ENCODE measurements around the gene SLC35F6.

The SLC35F6 gene

GRCh38 chr2:26764078-26764887, at the start of gene SLC35F6:
Gene SLC35F6, plus strand, starts transcription at chr2:26764284. Its CDS starts 66 bp downstream, at chr2:26764350.
- peak; percentile 79 for DNase-seq (ENCODE audit: low spot score)

- DNase-seq (ENCODE audit: low spot score): no peak
Measured at GRCh38 chr2:26715528-26716270, 48.4 kb upstream of the SLC35F6 start.

- no peak for DNase-seq (ENCODE audit: low spot score)
Measured at GRCh38 chr2:26716340-26716739, 47.7 kb upstream of the SLC35F6 start.

DNA sequence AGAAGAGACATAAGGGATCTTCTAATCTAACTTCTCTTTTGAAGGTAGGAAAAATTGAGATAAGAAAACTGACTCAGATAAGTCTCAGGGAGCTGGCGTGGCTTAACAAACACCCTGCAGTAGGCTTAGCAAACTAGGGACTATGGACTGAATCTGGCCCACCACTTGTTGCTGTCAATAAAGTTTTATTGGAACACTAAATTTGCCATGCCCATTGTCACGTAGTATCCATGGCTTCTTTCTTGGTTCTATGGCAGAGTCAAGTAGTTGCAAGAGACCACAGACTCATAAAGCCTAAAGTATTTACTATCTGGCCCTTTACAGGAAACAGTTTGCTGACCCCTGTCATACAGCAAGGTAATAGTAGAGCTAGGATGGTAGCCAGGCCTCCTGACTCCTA, 47.3 kb upstream of the SLC35F6 start:
- DNase-seq (ENCODE audit: low spot score): no peak

DNA sequence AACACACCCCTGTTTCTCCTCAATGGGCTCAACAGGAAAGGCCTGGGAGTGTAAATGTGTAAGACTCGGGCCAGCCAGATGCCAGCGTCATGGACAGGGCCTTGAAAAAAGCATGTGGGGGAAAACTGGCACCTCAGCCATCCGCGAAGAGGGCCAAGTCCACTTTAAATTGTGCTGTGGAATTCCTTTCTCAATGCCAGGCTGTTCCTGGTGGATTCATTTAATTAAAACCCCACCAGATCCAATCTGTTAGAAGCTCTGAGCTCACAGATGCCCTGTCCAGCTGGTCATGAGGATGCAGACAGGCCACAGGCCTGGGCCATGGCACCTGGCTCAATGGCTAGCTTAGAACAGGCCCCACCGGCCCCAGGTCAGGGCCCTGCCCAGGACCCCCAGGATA, 46.7 kb upstream of the SLC35F6 start:
- DNase-seq (ENCODE audit: low spot score): peak; percentile 85

- DNase-seq (ENCODE audit: low spot score): no peak
Measured at GRCh38 chr2:26718949-26719686, 45.0 kb upstream of the SLC35F6 start.

- peak; percentile 50 for DNase-seq (ENCODE audit: low spot score)
Measured at GRCh38 chr2:26720322-26721114, 43.6 kb upstream of the SLC35F6 start.

GRCh38 chr2:26721115-26722032, 42.7 kb upstream of the SLC35F6 start:
- DNase-seq (ENCODE audit: low spot score): no peak

GRCh38 chr2:26722328-26722727, 41.8 kb upstream of the SLC35F6 start:
- no peak for DNase-seq (ENCODE audit: low spot score)

GRCh38 chr2:26722911-26723310, 41.2 kb upstream of the SLC35F6 start:
- DNase-seq (ENCODE audit: low spot score): no peak

DNA sequence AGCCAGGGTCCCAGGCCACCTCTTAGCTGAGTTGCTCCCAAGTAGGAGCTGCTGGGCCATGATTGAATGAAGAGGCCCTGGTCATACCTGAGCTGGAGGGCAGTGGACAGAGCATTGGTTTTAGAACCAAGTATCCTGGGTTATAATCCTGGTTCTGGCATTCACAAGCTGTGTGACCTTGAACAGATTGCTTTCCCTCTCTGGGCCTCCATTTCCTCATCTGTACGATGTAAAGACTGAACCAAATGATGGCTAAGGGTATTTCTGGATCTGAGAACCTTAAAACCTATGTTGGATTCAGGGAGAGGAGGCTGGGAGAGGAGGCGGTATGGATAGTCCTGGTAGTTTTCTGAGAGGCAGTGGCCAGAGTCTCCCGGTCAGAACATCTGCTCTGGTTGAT, 40.6 kb upstream of the SLC35F6 start:
- no peak for DNase-seq (ENCODE audit: low spot score)

DNA sequence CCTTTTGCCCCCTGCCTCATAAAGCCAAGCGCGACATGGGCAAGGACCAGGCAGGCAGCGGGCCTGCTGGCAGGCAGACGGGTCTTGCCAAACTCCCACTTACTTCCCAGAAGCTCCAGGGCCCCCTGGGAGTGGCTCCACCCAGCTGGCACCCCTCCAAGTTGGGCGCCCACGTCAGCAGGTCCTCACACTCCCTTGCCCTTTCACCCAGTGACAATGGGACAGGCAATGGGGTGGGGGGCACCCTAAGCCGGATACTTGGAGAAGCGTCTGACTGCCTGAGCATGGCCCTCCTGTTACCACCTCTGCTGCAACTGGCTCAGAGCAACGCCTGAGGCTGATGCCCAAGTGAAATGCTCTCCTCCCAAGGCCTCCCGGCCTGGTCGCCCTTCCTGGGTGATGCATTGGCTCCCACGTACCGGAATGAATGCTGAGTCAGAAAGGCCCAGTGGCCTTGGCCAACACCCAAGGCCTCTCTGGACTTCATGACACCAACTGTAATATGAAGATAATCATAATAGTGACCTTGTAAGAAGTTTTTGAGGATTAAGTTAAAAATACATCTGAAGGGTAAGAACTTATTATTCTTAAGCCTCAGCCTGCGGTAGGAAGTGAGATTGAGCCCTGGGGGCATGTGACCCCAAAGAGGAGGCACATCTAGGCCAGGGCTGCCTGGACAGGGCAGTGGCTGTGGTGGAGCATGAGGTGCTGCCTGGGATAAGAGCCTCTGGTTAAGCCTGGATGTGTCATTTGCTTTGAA, 39.9 kb upstream of the SLC35F6 start:
- DNase-seq (ENCODE audit: low spot score): no peak

DNA sequence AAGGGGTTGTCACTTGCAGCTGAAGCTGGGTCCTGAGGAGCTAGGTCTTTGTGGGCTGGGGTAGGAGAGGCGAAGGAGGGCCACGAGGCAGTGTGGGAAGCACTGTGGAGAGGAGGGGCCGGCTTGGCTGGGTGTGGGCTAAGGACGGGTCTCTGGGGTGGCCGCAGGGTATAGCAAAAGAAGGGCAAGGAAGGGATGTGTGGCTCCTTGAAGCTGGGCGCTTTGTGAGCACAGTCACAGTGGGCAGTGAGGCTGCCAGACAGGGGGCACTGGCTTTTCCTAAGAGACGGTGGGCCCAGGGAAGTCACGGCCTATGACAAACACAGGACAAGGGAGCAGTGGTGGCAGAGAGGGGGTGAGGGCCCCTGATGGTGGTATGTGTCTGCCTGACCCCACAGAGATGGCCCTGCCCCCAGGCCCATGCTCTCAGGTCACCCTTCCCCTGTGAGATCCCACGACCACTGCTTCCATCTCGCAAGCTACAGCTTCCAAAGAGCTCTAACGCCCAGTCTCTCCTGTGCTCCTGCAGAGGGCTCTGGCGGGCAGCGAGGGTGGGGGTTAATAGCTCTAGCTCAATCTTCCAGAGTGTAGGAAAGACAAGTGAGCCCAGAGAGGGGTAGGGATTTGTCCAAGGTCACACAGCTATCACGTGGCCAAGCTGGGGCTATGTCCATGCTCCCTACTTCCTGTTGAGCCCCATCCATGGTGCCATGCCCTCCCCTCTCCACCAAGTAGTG, 39.1 kb upstream of the SLC35F6 start:
- no peak for DNase-seq (ENCODE audit: low spot score)

GRCh38 chr2:26725521-26725820, 38.6 kb upstream of the SLC35F6 start:
- DNase-seq (ENCODE audit: low spot score): no peak

DNA sequence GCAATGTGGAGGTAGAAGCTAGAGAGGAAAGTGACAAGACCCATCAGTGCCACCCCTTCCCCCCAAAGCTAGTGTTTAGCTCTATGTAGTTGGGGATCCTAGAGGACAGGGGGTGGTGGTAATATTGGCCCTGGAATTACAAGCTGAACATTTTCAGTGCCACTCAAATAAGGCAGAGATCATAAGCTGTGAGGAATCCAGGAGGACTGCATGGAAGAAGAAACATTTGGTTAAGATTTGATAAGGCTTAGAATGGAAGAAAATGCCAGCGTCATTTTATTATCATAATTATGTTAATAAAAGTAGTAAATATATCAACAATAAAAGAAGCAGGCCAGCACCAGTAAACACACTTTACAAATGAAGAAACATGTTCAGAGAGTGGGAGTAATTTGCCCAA, 37.9 kb upstream of the SLC35F6 start:
- DNase-seq (ENCODE audit: low spot score): no peak

- DNase-seq (ENCODE audit: low spot score): no peak
Measured at GRCh38 chr2:26727641-26728561, 36.2 kb upstream of the SLC35F6 start.

GRCh38 chr2:26729311-26729710, 34.8 kb upstream of the SLC35F6 start:
- DNase-seq (ENCODE audit: low spot score): no peak

Measured in cerebellar cortex (tissue), 1 donor.